ENCODE data around the gene PRDM16.

PRDM16 gene

DNA sequence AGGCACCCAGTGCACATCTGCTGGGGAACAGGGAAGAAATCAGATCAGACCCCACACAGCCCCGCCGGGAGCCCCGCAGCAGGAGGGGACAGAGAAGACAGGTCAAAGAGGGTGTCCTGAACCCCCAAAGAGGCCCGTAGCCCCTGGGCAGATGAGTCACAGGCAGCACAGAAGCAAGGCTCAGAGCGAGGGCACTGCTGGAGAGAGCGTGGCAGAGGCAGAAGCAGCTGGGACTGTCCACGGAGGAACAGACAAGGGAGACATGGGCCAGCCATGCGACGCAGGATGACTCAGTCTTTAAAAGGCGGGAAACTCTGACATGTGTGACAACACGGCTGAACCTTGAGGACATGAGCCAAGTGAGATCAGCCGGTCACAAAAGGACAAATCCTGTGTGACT lies 14.5 kb upstream of the PRDM16 start:
- no peaks in the 10 kb centered on the region for H3K9me3 ChIP-seq (ENCODE audit: control insufficient read depth, insufficient read depth, low read length)

DNA sequence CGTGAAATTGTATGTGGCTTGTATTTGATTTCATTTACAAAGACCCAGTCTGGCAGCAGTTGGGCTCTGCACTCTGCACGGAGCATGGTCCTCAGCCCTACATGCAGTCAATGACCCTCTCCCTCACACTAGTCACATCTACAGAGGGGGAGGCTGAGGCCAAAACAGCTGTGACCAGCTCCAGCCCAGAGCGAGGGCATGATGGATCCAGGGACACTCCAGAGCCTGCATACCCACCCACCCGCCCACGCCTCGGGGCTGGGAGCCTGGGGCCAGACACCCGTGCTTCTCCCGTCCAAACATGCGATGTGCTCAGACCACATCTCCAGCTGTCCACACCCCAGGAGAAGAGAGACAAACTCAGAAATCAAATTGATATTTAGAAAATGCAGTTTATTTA lies 14.0 kb upstream of the PRDM16 start:
- Histone ChIP-seq H3K9me3 (ENCODE audit: control insufficient read depth, insufficient read depth, low read length) (no peaks in the 10 kb centered on the region), H3K9ac (ENCODE audit: low read depth, low read length) (no peak overlapping the region), H3K4me1 (ENCODE audit: insufficient read depth, low read length) (no peaks in the 10 kb centered on the region), H3K36me3 (ENCODE audit: insufficient read depth, low read length) (no peaks in the 10 kb centered on the region)

More for the DNA sequence above, 14.5 kb upstream of the PRDM16 start:
- H3K36me3 ChIP-seq (ENCODE audit: insufficient read depth, low read length) = no peaks in the 10 kb centered on the region
- H3K4me1 ChIP-seq (ENCODE audit: insufficient read depth, low read length) = no peaks in the 10 kb centered on the region
- H3K9ac ChIP-seq (ENCODE audit: low read depth, low read length) = no peak overlapping the region

DNA sequence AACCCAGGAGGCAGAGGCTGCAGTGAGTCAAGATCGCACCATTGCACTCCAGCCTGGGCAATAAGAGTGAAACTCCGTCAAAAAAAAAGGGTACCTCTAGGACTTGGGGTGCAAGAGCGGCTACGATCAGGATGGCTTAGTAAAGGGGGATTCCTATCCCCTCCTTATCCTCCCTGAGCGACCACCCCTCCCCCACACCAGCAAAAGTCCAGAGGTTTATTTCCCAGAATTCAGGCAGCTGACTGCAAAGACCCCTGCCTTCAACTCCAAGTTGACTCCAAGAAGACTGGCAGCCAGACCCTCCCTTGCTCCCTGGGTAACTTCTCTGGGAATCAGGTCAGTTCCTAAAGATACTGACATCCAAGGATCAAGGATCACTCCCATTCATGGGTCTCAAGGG lies 12.4 kb upstream of the PRDM16 start:
- H3K36me3 ChIP-seq (ENCODE audit: insufficient read depth, low read length) = no peaks in the 10 kb centered on the region

DNA sequence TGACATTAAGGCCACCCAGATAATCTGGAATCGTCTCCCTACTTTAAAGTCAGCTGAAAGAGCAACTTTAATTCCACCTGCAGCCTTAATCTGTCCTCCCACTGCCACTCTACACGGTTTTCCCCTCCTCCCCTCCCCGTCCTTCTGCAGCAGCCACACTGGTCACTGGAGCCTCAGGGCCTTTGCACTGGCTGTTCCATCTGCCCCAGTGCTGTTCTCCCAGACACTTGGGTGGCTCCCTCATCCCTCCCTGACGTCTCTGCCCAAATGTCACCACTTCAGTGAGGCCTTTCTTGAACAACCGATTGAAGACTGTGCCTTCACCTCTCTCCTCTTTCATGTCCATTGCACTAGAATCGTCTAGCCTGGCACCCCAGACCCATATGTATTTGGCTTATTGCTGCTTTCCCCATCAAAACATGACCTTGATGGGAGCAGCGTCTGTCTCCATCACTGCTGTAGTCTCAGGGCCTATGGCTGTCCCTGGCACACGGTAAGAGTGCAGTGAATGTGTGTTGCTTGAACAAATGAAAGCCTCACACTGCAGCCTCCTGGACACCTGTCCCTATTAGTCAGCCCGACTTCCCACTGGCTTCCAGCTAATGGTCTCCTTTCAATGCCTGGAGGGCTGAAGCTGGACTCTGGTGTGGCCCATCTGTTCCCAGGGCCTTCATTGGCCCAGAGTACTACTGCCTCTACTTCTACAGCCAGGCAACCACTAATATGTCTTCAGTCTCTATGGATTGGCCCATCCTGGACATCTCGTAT lies 10.6 kb upstream of the PRDM16 start:
- Histone ChIP-seq H3K4me1 (ENCODE audit: insufficient read depth, low read length) (peaks cover 3% of the 10 kb centered on the region; the same call in 1 of the 2 replicates), H3K9ac (ENCODE audit: low read depth, low read length) (no peak overlapping the region), H3K9me3 (ENCODE audit: control insufficient read depth, insufficient read depth, low read length) (no peaks in the 10 kb centered on the region), H3K36me3 (ENCODE audit: insufficient read depth, low read length) (no peaks in the 10 kb centered on the region)

More for the DNA sequence above, 12.4 kb upstream of the PRDM16 start:
- H3K9me3 ChIP-seq (ENCODE audit: control insufficient read depth, insufficient read depth, low read length) = no peaks in the 10 kb centered on the region
- no peak overlapping the region for H3K9ac ChIP-seq (ENCODE audit: low read depth, low read length)
- peaks cover 1% of the 10 kb centered on the region; the same call in 1 of the 2 replicates for H3K4me1 ChIP-seq (ENCODE audit: insufficient read depth, low read length)

DNA sequence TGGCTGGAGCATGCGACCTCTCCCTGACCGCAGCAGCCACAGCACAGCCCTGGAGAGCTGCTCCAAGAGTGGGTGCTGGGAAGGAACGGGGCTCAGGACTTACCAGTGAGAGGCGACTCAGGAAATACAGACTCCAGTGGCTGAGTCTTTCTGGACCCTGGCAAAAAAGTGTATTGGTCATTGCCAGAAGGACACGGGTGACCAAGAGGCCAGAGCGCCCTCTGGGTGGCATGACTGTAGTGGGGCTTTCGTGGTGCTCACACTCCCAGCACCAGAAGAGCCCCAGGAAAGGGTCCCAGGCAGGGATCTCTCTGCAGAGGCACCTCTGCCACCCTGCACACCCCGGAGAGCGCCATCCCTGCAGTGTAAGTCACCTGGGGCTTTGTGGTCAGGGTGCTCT lies 8.9 kb upstream of the PRDM16 start:
- H3K9me3 ChIP-seq (ENCODE audit: control insufficient read depth, insufficient read depth, low read length) = no peaks in the 10 kb centered on the region
- H3K4me1 ChIP-seq (ENCODE audit: insufficient read depth, low read length) = peaks cover 3% of the 10 kb centered on the region; the same call in 1 of the 2 replicates
- H3K36me3 ChIP-seq (ENCODE audit: insufficient read depth, low read length) = no peaks in the 10 kb centered on the region
- no peak overlapping the region for H3K9ac ChIP-seq (ENCODE audit: low read depth, low read length)

DNA sequence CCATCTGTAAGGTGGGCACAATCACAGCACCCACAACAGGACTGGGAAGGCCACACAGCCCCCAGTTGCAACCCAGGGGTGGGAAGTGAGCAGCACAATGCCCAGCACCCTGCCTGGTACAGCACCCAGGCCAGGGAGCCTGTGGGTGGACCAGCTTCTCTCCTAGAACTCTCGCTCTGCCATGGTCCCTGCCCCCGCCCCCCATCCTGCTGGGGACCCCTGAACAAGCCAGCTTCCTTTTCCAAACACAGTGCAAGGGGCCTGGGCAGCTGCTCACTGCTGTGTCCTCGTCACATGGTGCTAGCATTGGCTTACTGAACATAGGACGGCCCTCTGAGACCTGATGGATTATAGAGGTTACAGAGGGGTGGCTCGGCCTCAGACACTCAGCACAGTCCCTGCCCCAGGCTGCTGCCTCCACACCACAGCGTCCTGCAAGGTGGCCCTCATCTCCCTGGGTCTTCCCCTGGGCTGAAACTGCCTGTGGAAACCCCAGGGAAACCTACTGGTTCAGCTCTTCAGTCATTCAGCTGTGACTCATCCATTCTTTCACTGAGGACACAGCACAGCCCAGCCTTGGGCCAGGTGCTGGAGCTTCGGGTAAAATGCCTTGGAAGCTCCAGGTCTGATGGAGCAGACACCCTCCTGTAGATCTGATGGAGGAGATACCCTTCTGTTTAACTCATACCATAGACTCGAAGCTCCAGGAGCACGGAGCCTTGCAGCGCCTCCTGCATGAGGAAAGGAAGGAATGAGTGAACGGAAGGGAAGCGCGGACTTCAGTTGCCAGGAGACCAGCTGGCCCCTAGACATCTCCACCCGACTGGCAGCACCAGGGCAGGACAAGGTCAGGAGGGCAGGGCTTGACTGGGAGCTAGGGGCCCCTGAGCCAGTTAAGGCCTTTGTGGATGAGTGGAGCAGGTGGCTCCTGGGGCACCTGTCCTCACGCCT lies 8.1 kb upstream of the PRDM16 start:
- H3K36me3 ChIP-seq (ENCODE audit: insufficient read depth, low read length) = no peaks in the 10 kb centered on the region
- H3K9me3 ChIP-seq (ENCODE audit: control insufficient read depth, insufficient read depth, low read length) = no peaks in the 10 kb centered on the region
- peaks cover 5% of the 10 kb centered on the region; the same call in 1 of the 2 replicates for H3K4me1 ChIP-seq (ENCODE audit: insufficient read depth, low read length)
- H3K9ac ChIP-seq (ENCODE audit: low read depth, low read length) = no peak overlapping the region

DNA sequence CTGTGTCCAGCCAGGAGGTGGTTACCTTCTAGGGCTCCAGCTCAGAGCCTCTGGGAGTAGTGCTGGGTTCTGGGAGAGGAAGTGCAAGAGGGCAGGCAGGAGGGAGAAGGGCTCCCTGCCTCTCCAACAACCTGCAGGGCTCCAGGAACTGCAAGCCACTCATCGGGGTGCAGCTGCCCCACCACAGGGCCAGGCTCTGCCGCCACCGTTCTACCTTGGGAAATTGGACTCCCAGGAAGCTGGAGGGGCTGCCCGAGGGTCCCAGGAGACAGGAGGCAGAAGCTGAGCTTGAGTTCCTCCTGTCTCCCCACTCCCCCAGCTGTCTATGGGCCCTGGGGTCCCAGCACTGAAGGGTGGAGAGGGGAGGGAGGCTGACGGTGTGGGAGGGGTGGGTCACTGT lies 7.4 kb upstream of the PRDM16 start:
- Histone ChIP-seq H3K9me3 (ENCODE audit: control insufficient read depth, insufficient read depth, low read length) (no peaks in the 10 kb centered on the region), H3K9ac (ENCODE audit: low read depth, low read length) (no peak overlapping the region), H3K4me1 (ENCODE audit: insufficient read depth, low read length) (peaks cover 7% of the 10 kb centered on the region; the same call in 1 of the 2 replicates), H3K36me3 (ENCODE audit: insufficient read depth, low read length) (no peaks in the 10 kb centered on the region)

DNA sequence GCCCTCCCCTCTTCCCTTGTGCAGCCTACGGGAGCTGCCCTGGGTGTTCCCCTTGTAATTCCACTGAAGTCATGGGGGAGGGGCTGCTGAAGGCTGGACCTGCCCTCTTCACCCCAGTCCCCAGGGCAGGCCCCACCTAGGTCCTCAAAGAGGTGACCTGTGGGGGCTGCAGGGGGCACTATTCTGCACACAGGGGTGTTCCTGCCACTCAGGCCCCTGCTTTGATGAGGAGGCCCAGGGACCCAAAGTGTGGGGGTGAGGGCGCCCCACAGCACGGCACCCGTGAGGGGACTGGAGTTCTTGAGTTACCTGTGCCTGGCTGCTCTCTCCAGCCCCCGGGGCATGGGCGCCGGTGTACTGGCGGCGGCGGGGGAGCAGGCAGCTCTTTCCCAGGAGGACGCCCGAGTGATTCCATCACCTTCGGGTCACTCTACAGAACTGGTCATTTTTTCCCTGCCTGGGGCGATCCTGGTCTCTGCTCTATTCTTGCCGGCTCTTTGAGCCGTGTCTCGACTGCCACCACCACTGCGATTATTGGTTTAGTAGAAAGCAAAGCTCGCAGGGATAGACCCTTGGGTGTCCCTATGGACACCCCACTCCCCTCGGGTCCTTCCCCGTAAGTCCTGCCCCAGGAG lies 6.9 kb upstream of the PRDM16 start:
- Histone ChIP-seq H3K9ac (ENCODE audit: low read depth, low read length) (peak overlapping the region; percentile 52; the same call in 1 of the 2 replicates), H3K4me1 (ENCODE audit: insufficient read depth, low read length) (peaks cover 7% of the 10 kb centered on the region; the same call in 1 of the 2 replicates), H3K9me3 (ENCODE audit: control insufficient read depth, insufficient read depth, low read length) (no peaks in the 10 kb centered on the region), H3K36me3 (ENCODE audit: insufficient read depth, low read length) (no peaks in the 10 kb centered on the region)

DNA sequence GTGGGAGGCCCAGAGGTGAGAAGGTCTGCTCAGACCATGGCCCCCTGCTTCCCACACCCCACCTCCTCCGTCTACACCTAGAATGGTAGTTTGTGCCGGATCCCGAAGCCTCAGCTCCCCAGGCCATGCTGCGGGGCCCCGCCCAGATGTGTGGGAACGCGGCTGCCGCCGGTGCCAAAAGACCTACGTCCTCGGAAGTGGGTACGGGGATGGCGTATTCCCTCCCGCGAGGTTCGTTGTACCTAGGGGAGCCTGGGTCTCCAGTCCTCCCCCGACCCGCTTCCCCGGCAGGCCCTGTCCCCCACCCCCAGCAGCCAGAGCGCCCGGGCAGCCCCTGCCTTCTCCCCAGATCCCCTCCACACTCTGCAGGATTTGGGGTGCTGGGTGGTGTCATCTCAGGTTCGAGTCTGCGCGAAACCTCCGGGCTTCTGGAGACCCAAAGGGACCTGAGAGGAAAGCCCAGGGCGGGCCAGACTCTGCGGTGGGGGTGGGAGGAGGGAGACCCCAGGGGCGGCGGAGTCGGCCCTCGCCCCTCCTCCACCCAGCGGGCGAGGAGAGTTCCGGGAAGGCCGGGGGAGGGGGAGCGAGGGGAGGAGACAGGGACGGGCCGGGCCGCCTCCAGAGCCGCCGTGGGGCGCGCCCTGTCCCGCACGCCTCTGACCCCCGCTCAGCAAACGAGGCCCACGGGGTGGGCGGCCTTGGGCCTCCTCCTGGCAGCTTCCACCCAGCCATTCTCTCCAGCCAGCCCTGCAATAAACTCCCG lies 6.2 kb upstream of the PRDM16 start:
- Histone ChIP-seq H3K4me1 (ENCODE audit: insufficient read depth, low read length) (peaks cover 7% of the 10 kb centered on the region; the same call in 1 of the 2 replicates), H3K9ac (ENCODE audit: low read depth, low read length) (peak overlapping the region; percentile 54; the same call in 1 of the 2 replicates), H3K9me3 (ENCODE audit: control insufficient read depth, insufficient read depth, low read length) (no peaks in the 10 kb centered on the region), H3K36me3 (ENCODE audit: insufficient read depth, low read length) (no peaks in the 10 kb centered on the region)

DNA sequence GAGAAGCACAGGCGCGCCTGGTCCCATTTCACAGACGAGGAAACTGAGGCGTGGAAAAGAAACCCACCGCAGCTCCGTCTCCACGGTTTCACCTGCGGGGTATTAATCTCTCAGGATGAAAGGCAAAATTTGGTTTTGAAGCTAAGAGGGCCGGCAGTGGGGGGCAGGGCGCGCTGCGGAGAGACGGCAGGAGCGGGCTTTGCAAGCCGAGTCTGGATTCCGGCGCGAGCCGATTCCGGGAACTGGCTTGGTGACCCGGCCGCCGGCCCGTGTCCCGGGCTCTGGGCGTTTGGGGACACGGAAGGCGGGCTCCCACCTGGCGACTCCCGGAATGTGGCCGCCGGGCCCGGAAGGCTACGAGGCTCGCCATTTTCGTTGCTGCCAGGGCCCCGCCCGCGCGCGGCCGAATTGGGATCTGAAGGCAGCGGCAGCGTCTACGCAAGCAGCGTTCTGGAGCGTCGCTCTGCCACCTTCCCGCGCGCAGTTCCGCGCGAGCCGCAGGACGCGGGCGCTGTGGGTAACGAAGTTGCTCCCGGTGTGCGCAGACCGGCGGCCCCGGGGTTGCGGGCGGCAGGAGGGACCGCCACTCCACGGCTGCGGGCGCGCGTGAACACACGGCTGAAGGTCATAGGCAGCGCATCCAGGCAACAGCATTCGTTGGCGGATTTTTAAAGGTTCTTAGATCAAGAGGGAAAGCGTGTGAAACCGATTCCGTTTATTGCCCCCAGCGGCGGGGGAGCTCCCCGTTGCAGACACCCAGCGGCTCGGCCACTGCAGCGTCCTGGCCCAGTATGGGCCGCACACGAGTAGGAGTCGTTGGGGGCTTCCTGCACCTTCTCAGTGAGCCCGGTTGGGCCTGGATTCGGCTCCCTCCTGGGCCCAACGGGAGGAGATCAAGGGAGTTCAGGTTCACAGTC lies 5.4 kb upstream of the PRDM16 start:
- Histone ChIP-seq H3K9me3 (ENCODE audit: control insufficient read depth, insufficient read depth, low read length) (no peaks in the 10 kb centered on the region), H3K9ac (ENCODE audit: low read depth, low read length) (peak overlapping the region; percentile 54; the same call in 1 of the 2 replicates), H3K36me3 (ENCODE audit: insufficient read depth, low read length) (no peaks in the 10 kb centered on the region), H3K4me1 (ENCODE audit: insufficient read depth, low read length) (peaks cover 7% of the 10 kb centered on the region; the same call in 1 of the 2 replicates)

DNA sequence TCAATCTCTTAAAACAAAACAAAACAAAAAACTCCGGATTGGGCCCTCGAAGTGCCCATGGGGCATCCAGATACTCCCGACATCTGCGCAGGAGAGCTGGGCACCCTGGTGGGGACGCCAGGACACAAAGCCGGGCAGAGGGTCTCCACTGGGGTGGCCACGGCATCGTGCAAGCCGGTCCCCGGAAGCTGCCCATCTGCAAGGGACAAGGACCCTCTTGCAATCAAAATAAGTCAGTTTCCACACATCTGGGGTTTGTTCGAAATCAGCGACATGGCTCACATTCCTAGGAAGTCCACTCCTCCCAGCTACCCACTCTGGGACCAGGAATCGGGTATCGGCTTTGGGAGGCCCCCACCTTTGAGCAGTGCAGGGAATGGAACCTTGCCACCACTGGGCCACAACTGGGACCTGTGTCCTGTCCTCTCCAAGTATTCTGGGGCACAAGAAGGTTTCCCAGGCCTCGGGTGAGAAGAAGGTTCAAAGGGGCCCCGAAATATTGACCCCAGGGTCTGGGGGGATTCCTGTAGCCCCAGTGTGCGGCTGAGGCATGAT lies 4.6 kb upstream of the PRDM16 start:
- Histone ChIP-seq H3K9me3 (ENCODE audit: control insufficient read depth, insufficient read depth, low read length) (no peaks in the 10 kb centered on the region), H3K4me1 (ENCODE audit: insufficient read depth, low read length) (peaks cover 7% of the 10 kb centered on the region; the same call in 1 of the 2 replicates), H3K36me3 (ENCODE audit: insufficient read depth, low read length) (no peaks in the 10 kb centered on the region), H3K9ac (ENCODE audit: low read depth, low read length) (no peak overlapping the region)

DNA sequence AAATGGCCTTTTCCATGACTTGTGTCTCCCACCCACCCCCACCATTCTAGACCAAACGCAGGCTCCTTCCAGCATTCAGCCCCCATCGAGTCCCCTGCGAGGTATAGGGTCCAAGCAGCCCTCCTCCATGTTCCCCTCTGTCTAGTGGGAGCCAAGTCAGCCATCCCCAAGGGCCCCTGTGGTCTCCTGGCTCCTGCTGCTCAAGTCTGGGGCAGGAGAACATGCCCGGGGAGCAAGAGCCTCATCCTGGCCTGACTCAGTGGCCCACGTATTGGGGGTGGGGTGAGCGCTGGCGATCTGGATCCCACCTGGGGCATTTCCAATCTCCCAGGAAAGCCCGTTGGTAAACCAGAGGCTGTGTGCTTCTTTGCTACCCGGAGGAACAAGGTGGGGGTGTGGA lies 4.1 kb upstream of the PRDM16 start:
- no peaks in the 10 kb centered on the region for H3K36me3 ChIP-seq (ENCODE audit: insufficient read depth, low read length)
- H3K9ac ChIP-seq (ENCODE audit: low read depth, low read length) = no peak overlapping the region
- H3K4me1 ChIP-seq (ENCODE audit: insufficient read depth, low read length) = peaks cover 7% of the 10 kb centered on the region; the same call in 1 of the 2 replicates
- H3K9me3 ChIP-seq (ENCODE audit: control insufficient read depth, insufficient read depth, low read length) = no peaks in the 10 kb centered on the region
